GM21390 (cell line): ENCODE results near the gene GRIFIN.

Experiments
- ATAC-seq: cut with Tn5 transposase; IDR thresholded peaks from one replicate; pipeline ENCODE4 v1.9.1; 2021; ENCODE audit not compliant: unreplicated experiment

The GRIFIN gene

GRCh38 chr7:2499719-2500430 lies 23.7 kb upstream of the GRIFIN start:
- ATAC-seq, result no peak

- ATAC-seq, result no peak
These were observed 23.0 kb upstream of the GRIFIN start for GRCh38 chr7:2499181-2499580.

GRCh38 chr7:2498708-2499107 lies 22.5 kb upstream of the GRIFIN start:
- no peak for ATAC-seq

GRCh38 chr7:2497500-2498336 lies 21.5 kb upstream of the GRIFIN start:
- no peak for ATAC-seq

- ATAC-seq, result no peak
These were observed 20.9 kb upstream of the GRIFIN start for GRCh38 chr7:2497065-2497464.

GRCh38 chr7:2496375-2496774 lies 20.2 kb upstream of the GRIFIN start:
- no peak for ATAC-seq

GRCh38 chr7:2495418-2496299 lies 19.5 kb upstream of the GRIFIN start:
- ATAC-seq, result no peak

- no peak for ATAC-seq
These were observed 18.3 kb upstream of the GRIFIN start for GRCh38 chr7:2494191-2495130.

- ATAC-seq, result no peak
These were observed 17.3 kb upstream of the GRIFIN start for GRCh38 chr7:2493205-2494164.

- no peak for ATAC-seq
These were observed 15.8 kb upstream of the GRIFIN start for GRCh38 chr7:2492038-2492437.

- no peak for ATAC-seq
These were observed 14.0 kb upstream of the GRIFIN start for GRCh38 chr7:2490181-2490651.

- ATAC-seq, result no peak
These were observed 12.5 kb upstream of the GRIFIN start for GRCh38 chr7:2488681-2489080.

GRCh38 chr7:2488272-2488645 lies 12.1 kb upstream of the GRIFIN start:
- no peak for ATAC-seq

GRCh38 chr7:2487586-2488271 lies 11.5 kb upstream of the GRIFIN start:
- no peak for ATAC-seq

- no peak for ATAC-seq
These were observed 8.7 kb upstream of the GRIFIN start for GRCh38 chr7:2484868-2485267.

- ATAC-seq, result no peak
These were observed 7.3 kb upstream of the GRIFIN start for GRCh38 chr7:2483494-2483893.

- no peak for ATAC-seq
These were observed 6.7 kb upstream of the GRIFIN start for GRCh38 chr7:2482725-2483451.

- no peak for ATAC-seq
These were observed 5.0 kb upstream of the GRIFIN start for GRCh38 chr7:2481195-2481594.
